Karpas-422 (cell line): ENCODE results near the gene SORCS1. TPM values are rescaled to one million over a fixed set of nuclear protein-coding genes. Genes with fewer than 3 reads are reported as not detected.

Source experiments
- DNase-seq: peaks from one replicate; pipeline ENCODE4 v3.0.0-alpha.2; 2015
- H2AFZ ChIP-seq: fragments of 200-600 bp; sonication (generic); 2 replicates; pipeline ENCODE4 v1.6.1; 2014; ENCODE audit warnings: antibody characterized with exemption, low read length, mixed read lengths
- H3K27ac ChIP-seq: fragments of 200-600 bp; sonication (generic); 2 replicates; pipeline ENCODE4 v1.5.1; 2014; ENCODE audit warnings: mild to moderate bottlenecking, low read length, moderate library complexity
- H3K27me3 ChIP-seq: fragments of 200-600 bp; sonication (generic); 2 replicates; pipeline ENCODE4 v1.6.1; 2014; ENCODE audit warnings: low read length, mixed read lengths
- H3K36me3 ChIP-seq: fragments of 200-600 bp; sonication (generic); 2 replicates; pipeline ENCODE4 v1.6.1; 2014; ENCODE audit warnings: low read length, mixed read lengths; ENCODE audit not compliant: insufficient read depth
- H3K4me1 ChIP-seq: fragments of 200-600 bp; sonication (generic); 2 replicates; pipeline ENCODE4 v1.6.1; 2014; ENCODE audit warnings: mild to moderate bottlenecking, low read length, mixed read lengths
- H3K4me2 ChIP-seq: fragments of 200-600 bp; sonication (generic); 2 replicates; pipeline ENCODE4 v1.6.1; 2014; ENCODE audit warnings: low read length, low read depth, mild to moderate bottlenecking; ENCODE audit not compliant: poor library complexity, severe bottlenecking
- H3K4me3 ChIP-seq: fragments of 200-600 bp; sonication (generic); 2 replicates; pipeline ENCODE4 v1.5.1; 2014; ENCODE audit warnings: mild to moderate bottlenecking, antibody characterized with exemption, low read length, mixed read lengths
- H3K79me2 ChIP-seq: fragments of 200-600 bp; sonication (generic); 2 replicates; pipeline ENCODE4 v1.6.1; 2014; ENCODE audit warnings: mild to moderate bottlenecking, low read length, mixed read lengths
- H3K9ac ChIP-seq: fragments of 200-600 bp; sonication (generic); 2 replicates; pipeline ENCODE4 v1.6.0; 2014; ENCODE audit warnings: low read length
- H3K9me2 ChIP-seq: fragments of 200-600 bp; sonication (generic), shearing (Covaris generic); replicated peaks from 2 replicates; pipeline ENCODE4 v1.6.0; 2014; ENCODE audit warnings: mild to moderate bottlenecking, low read length, moderate library complexity; ENCODE audit not compliant: insufficient read depth
- H3K9me3 ChIP-seq: fragments of 300-700, 200-600 bp; sonication (generic); 2 replicates; pipeline ENCODE4 v1.6.1; 2014; ENCODE audit warnings: low read length, mixed read lengths
- H4K20me1 ChIP-seq: fragments of 200-600 bp; sonication (generic); 2 replicates; pipeline ENCODE4 v1.6.1; 2014; ENCODE audit warnings: mild to moderate bottlenecking, antibody characterized with exemption, low read length, low read depth; ENCODE audit not compliant: insufficient read depth
- total RNA-seq: library from RNA; depleted of rRNA; stranded (reverse); fragments of >200 nt; shearing (Covaris generic); gene quantifications from 2 replicates; pipeline ENCODE4 v1.2.3, GENCODE V29; 2014; ENCODE audit warnings: low replicate concordance

Gene SORCS1
- total RNA-seq, 1 experiment from 2014 or later: not detected

GRCh38 chr10:106577756-106578155, 586.8 kb downstream of the SORCS1 start:
- no peak overlapping the region for H2AFZ ChIP-seq
- H3K27ac ChIP-seq: no peak overlapping the region
- H3K4me3 ChIP-seq: no peak overlapping the region
- no peak for DNase-seq
- H3K4me2 ChIP-seq: no peak overlapping the region
- H3K27me3 ChIP-seq: no peaks in the 10 kb centered on the region; the same call in 1 of the 2 replicates
- no peaks in the 10 kb centered on the region for H3K79me2 ChIP-seq
- no peaks in the 10 kb centered on the region for H3K9me2 ChIP-seq
- no peaks in the 10 kb centered on the region for H3K36me3 ChIP-seq
- H3K9me3 ChIP-seq: no peaks in the 10 kb centered on the region; the same call in 1 of the 2 replicates
- H4K20me1 ChIP-seq: no peaks in the 10 kb centered on the region
- no peak overlapping the region for H3K9ac ChIP-seq
- no peaks in the 10 kb centered on the region for H3K4me1 ChIP-seq

DNA sequence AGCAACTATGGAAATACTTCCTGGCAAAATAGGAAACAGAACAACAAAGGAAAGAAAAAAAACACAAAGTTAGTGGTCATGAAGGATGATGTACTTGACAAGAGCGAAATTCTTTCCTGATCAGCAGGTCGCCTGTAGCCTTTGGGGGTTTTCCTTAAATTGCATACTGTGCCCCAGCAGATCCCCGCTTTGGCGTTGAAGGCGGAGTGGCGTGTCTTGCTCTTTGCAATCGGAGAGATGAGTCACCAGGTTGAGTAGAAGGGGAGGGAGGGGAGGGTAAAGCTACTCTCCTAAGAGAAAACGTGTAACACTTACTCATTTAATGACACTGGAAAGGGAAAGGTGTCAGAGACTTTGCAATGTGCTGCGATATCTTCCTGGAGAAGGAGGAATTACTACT, 587.2 kb downstream of the SORCS1 start:
- no peak overlapping the region for H3K27ac ChIP-seq
- no peak overlapping the region for H3K9ac ChIP-seq
- no peaks in the 10 kb centered on the region; the same call in 1 of the 2 replicates for H3K9me3 ChIP-seq
- no peaks in the 10 kb centered on the region for H4K20me1 ChIP-seq
- no peak overlapping the region for H2AFZ ChIP-seq
- H3K27me3 ChIP-seq: no peaks in the 10 kb centered on the region; the same call in 1 of the 2 replicates
- no peaks in the 10 kb centered on the region for H3K36me3 ChIP-seq
- H3K4me3 ChIP-seq: no peak overlapping the region
- no peak overlapping the region for H3K4me2 ChIP-seq
- H3K4me1 ChIP-seq: no peaks in the 10 kb centered on the region
- H3K9me2 ChIP-seq: no peaks in the 10 kb centered on the region
- no peak for DNase-seq
- H3K79me2 ChIP-seq: no peaks in the 10 kb centered on the region

GRCh38 chr10:106576534-106576933, 588.0 kb downstream of the SORCS1 start:
- no peak overlapping the region for H3K27ac ChIP-seq
- H3K27me3 ChIP-seq: no peaks in the 10 kb centered on the region; the same call in 1 of the 2 replicates
- H3K4me1 ChIP-seq: no peaks in the 10 kb centered on the region
- no peaks in the 10 kb centered on the region for H3K79me2 ChIP-seq
- no peak overlapping the region for H3K4me2 ChIP-seq
- no peak overlapping the region for H2AFZ ChIP-seq
- no peak overlapping the region for H3K4me3 ChIP-seq
- no peak for DNase-seq
- H3K9ac ChIP-seq: no peak overlapping the region
- no peaks in the 10 kb centered on the region for H3K36me3 ChIP-seq
- H4K20me1 ChIP-seq: no peaks in the 10 kb centered on the region
- H3K9me2 ChIP-seq: no peaks in the 10 kb centered on the region
- no peaks in the 10 kb centered on the region; the same call in 1 of the 2 replicates for H3K9me3 ChIP-seq

- Histone ChIP-seq H3K4me3 (no peak overlapping the region), H3K4me1 (no peaks in the 10 kb centered on the region), H3K27ac (no peak overlapping the region), H3K9me2 (no peaks in the 10 kb centered on the region), H3K27me3 (no peaks in the 10 kb centered on the region; the same call in 1 of the 2 replicates), H3K4me2 (no peak overlapping the region), H3K36me3 (no peaks in the 10 kb centered on the region), H4K20me1 (no peaks in the 10 kb centered on the region), H3K9ac (no peak overlapping the region), H3K9me3 (no peaks in the 10 kb centered on the region), H2AFZ (no peak overlapping the region), H3K79me2 (no peaks in the 10 kb centered on the region)
- no peak for DNase-seq
Observed at GRCh38 chr10:106573106-106573505, 591.4 kb downstream of the SORCS1 start.

DNA sequence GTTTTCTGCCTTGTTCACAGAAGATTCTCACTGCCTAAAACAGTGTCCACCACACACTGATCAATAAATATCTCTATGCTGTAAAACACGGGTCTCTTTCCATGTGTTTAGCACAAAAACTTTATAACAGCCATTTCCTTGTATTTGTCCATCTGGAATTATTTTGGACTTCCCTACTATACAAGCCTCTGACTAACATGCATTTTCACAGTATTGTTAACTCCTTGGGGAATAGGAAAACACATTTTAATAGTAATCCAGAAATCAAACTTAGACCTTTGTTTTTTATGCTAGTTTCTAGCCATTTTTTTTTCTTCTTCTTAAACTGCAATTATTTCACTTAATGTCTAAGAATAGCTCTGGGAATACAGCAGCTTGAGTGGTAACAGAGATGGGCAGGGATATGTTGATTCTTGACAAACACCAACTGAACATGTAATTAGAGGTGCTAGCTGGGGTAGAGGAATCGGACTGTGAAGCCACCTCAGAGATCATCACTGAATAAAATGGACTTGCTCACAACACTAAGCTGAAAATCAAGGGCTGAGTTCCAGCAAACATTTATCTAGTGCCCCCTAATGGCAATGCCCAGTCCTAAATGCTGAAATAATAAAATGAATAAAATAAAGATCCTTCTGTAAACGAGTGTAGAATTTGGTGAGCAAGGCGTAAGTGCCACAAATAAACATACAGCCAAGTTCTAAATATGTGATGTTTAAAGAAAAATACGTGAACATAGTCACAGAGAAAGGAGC, 593.1 kb downstream of the SORCS1 start:
- Histone ChIP-seq H3K27ac (no peak overlapping the region), H3K4me1 (no peaks in the 10 kb centered on the region), H3K4me2 (no peak overlapping the region), H3K9ac (no peak overlapping the region), H3K4me3 (no peak overlapping the region), H2AFZ (no peak overlapping the region), H3K36me3 (no peaks in the 10 kb centered on the region), H4K20me1 (no peaks in the 10 kb centered on the region), H3K27me3 (no peaks in the 10 kb centered on the region; the same call in 1 of the 2 replicates), H3K9me3 (peaks cover 6% of the 10 kb centered on the region; the same call in 1 of the 2 replicates), H3K79me2 (no peaks in the 10 kb centered on the region), H3K9me2 (no peaks in the 10 kb centered on the region)
- peak; percentile 41 for DNase-seq

GRCh38 chr10:106570268-106570667, 594.2 kb downstream of the SORCS1 start:
- peaks cover 6% of the 10 kb centered on the region; the same call in 1 of the 2 replicates for H3K9me3 ChIP-seq
- H3K79me2 ChIP-seq: no peaks in the 10 kb centered on the region
- H3K4me3 ChIP-seq: no peak overlapping the region
- no peaks in the 10 kb centered on the region for H3K27me3 ChIP-seq
- H4K20me1 ChIP-seq: no peaks in the 10 kb centered on the region
- DNase-seq: no peak
- H3K36me3 ChIP-seq: no peaks in the 10 kb centered on the region
- H3K27ac ChIP-seq: no peak overlapping the region
- H3K4me1 ChIP-seq: no peaks in the 10 kb centered on the region
- H3K9ac ChIP-seq: no peak overlapping the region
- no peaks in the 10 kb centered on the region for H3K9me2 ChIP-seq
- no peak overlapping the region for H3K4me2 ChIP-seq
- no peak overlapping the region for H2AFZ ChIP-seq

DNA sequence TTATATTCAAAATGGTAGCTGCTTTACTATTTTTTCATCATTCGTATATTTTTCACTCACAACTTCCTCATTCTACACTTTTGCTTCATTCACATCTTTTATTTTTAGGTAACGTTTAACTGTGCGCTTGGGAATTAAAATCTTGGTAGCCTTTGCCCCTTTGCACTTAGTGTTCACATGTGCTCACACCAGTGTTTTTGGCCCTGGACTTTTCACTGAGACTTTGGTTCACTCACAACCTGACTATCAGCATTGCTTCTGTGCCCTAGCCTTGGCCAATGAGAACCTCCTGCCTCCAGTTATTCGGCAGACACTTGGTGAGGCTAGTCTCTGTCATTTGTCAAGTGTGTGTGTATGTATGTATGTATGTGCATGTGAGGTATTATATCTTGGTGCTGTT, 596.9 kb downstream of the SORCS1 start:
- no peaks in the 10 kb centered on the region for H3K4me1 ChIP-seq
- H3K27me3 ChIP-seq: no peaks in the 10 kb centered on the region
- H3K9me2 ChIP-seq: no peaks in the 10 kb centered on the region
- H3K36me3 ChIP-seq: no peaks in the 10 kb centered on the region
- no peak overlapping the region for H3K4me2 ChIP-seq
- H3K4me3 ChIP-seq: no peak overlapping the region
- H3K9ac ChIP-seq: no peak overlapping the region
- H3K79me2 ChIP-seq: no peaks in the 10 kb centered on the region
- no peak overlapping the region for H3K27ac ChIP-seq
- no peak for DNase-seq
- H2AFZ ChIP-seq: no peak overlapping the region
- H3K9me3 ChIP-seq: peaks cover 9% of the 10 kb centered on the region
- no peaks in the 10 kb centered on the region for H4K20me1 ChIP-seq

- Histone ChIP-seq H4K20me1 (no peaks in the 10 kb centered on the region), H3K9me3 (peaks cover 11% of the 10 kb centered on the region), H3K27me3 (no peaks in the 10 kb centered on the region), H2AFZ (no peak overlapping the region), H3K27ac (no peak overlapping the region), H3K9ac (no peak overlapping the region), H3K79me2 (no peaks in the 10 kb centered on the region), H3K36me3 (no peaks in the 10 kb centered on the region), H3K4me1 (no peaks in the 10 kb centered on the region), H3K9me2 (no peaks in the 10 kb centered on the region), H3K4me2 (no peak overlapping the region), H3K4me3 (no peak overlapping the region)
- DNase-seq: no peak
Observed at GRCh38 chr10:106566873-106567272, 597.6 kb downstream of the SORCS1 start.
